OCI-LY1 (cell line): ENCODE results near the gene HPCAL1.
A peak's percentile ranks its signal among the peaks of the same experiment; 100 is the strongest.

Experiments
- H2AFZ ChIP-seq: fragments of 200-600 bp; sonication (generic), shearing (Covaris generic); 2 replicates; pipeline ENCODE4 v1.6.0; 2014; ENCODE audit warnings: antibody characterized with exemption, mild to moderate bottlenecking, low read length
- H3F3A ChIP-seq: fragments of 200-600 bp; sonication (generic), shearing (Covaris generic); 2 replicates; pipeline ENCODE4 v1.6.0; 2014; ENCODE audit warnings: mild to moderate bottlenecking, antibody characterized with exemption, low read length, moderate library complexity; ENCODE audit not compliant: insufficient read depth
- H3K27ac ChIP-seq: fragments of 200-600 bp; sonication (generic); 2 replicates; pipeline ENCODE4 v1.5.1; 2014; ENCODE audit warnings: low read length, mixed run types, mild to moderate bottlenecking, low read depth; ENCODE audit not compliant: poor library complexity, severe bottlenecking
- H3K27me3 ChIP-seq: fragments of 200-600 bp; sonication (generic); 2 replicates; pipeline ENCODE4 v1.6.0; 2014; ENCODE audit warnings: antibody characterized with exemption, mild to moderate bottlenecking, low read length, moderate library complexity; ENCODE audit not compliant: insufficient read depth
- H3K36me3 ChIP-seq: fragments of 200-600 bp; sonication (generic); 2 replicates; pipeline ENCODE4 v1.6.1; 2014; ENCODE audit warnings: mild to moderate bottlenecking, antibody characterized with exemption, low read length, moderate library complexity, mixed read lengths; ENCODE audit not compliant: insufficient read depth
- H3K4me1 ChIP-seq: fragments of 200-600 bp; sonication (generic); 2 replicates; pipeline ENCODE4 v1.5.1; 2014; ENCODE audit warnings: mild to moderate bottlenecking, low read length, moderate library complexity; ENCODE audit not compliant: insufficient read depth, severe bottlenecking
- H3K4me2 ChIP-seq: fragments of 200-600 bp; sonication (generic), shearing (Covaris generic); 2 replicates; pipeline ENCODE4 v1.6.1; 2014; ENCODE audit warnings: low read length
- H3K4me3 ChIP-seq: fragments of 200-600 bp; sonication (generic); 2 replicates; pipeline ENCODE4 v1.5.1; 2014; ENCODE audit warnings: low read length, low read depth, mild to moderate bottlenecking, mixed read lengths; ENCODE audit not compliant: poor library complexity, severe bottlenecking
- H3K79me2 ChIP-seq: fragments of 200-600 bp; shearing (Covaris generic); 2 replicates; pipeline ENCODE4 v1.6.1; 2016; ENCODE audit warnings: mixed run types, low read length, mixed read lengths; ENCODE audit not compliant: insufficient read depth
- H3K9ac ChIP-seq: fragments of 200-600 bp; sonication (generic), shearing (Covaris generic); 2 replicates; pipeline ENCODE4 v1.6.1; 2014; ENCODE audit warnings: mild to moderate bottlenecking, low read length, mixed read lengths
- H3K9me2 ChIP-seq: fragments of 200-600 bp; sonication (generic), shearing (Covaris generic); 2 replicates; pipeline ENCODE4 v1.6.1; 2014; ENCODE audit warnings: low read depth, mild to moderate bottlenecking, low read length, mixed read lengths
- H3K9me3 ChIP-seq: fragments of 200-600 bp; shearing (Covaris generic); 2 replicates; pipeline ENCODE4 v1.6.1; 2014; ENCODE audit warnings: low read length, mixed read lengths
- H4K20me1 ChIP-seq: fragments of 200-600 bp; sonication (generic), shearing (Covaris generic); 2 replicates; pipeline ENCODE4 v1.6.0; 2016; ENCODE audit warnings: mild to moderate bottlenecking, low read length; ENCODE audit not compliant: insufficient read depth
- EZH2 ChIP-seq: fragments of 200-600 bp; sonication (generic), shearing (Covaris generic); IDR thresholded peaks from 2 replicates; pipeline ENCODE4 v1.8.0; 2017; ENCODE audit warnings: borderline replicate concordance, mixed run types, mild to moderate bottlenecking, antibody characterized with exemption, low read length, moderate library complexity, mixed read lengths
- TF ChIP-seq, protein P1 (sequence below): fragments of 200-600 bp; sonication (generic), shearing (Covaris generic); IDR thresholded peaks from 2 replicates; pipeline ENCODE4 v1.5.1; 2017; ENCODE audit warnings: mild to moderate bottlenecking, antibody characterized with exemption, low read length, moderate library complexity, mixed read lengths

Gene HPCAL1

DNA sequence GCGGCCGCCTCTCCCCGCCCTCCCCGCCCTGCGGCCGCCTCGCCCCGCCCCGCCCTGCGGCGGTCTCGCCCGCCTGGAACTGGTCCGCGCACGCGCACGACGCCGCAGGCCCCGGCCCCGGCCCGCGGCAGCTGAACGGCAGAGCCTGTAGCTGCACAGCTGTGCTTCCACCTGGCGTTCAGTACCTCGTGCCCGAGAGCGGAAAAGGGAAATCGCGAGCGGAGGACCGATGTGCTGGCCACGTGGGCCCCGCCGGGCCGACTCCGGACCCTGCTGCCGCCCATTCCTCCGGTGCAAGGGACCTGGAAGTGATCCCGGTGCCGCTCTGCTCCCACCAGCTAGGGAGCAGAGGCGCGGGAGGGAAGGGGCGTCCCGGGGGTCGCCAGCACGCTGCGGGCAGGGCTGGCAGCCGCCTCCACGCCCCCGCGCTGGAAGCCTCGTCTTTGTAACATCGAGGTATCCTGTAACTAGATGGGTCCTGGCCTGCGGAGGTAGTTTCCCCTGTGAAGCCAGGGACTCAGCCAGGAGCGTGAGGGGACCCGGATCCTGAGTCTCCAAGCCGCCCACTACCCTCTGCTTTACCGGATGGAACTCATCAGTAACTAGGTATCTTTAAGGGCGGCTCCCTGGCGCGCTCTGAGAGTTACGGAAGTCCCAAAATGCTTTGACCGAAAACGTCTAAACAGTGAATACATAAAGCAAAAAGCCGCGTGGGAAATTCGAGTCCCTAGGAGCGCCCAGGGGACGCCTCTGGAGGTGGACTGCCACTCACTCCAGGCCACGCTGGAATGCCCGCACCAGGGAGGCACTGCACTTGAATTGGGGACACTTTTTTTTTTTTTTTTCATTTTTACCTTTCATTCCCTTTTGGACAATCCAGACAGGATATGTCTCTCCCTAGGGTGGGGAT is 146.1 kb downstream of the HPCAL1 start:
- peaks cover 32% of the 10 kb centered on the region for H3K79me2 ChIP-seq
- H3F3A ChIP-seq: 0 out of 2 replicates have a peak, but pooled peaks cover 6% of the 10 kb centered on the region
- peaks cover 31% of the 10 kb centered on the region for H3K36me3 ChIP-seq
- peak overlapping the region; percentile 72 for H3K4me3 ChIP-seq
- peaks cover 31% of the 10 kb centered on the region for H3K4me1 ChIP-seq
- no peaks in the 10 kb centered on the region for H3K9me2 ChIP-seq
- TF ChIP-seq EZH2: no peak
- TF ChIP-seq, protein P1, sequence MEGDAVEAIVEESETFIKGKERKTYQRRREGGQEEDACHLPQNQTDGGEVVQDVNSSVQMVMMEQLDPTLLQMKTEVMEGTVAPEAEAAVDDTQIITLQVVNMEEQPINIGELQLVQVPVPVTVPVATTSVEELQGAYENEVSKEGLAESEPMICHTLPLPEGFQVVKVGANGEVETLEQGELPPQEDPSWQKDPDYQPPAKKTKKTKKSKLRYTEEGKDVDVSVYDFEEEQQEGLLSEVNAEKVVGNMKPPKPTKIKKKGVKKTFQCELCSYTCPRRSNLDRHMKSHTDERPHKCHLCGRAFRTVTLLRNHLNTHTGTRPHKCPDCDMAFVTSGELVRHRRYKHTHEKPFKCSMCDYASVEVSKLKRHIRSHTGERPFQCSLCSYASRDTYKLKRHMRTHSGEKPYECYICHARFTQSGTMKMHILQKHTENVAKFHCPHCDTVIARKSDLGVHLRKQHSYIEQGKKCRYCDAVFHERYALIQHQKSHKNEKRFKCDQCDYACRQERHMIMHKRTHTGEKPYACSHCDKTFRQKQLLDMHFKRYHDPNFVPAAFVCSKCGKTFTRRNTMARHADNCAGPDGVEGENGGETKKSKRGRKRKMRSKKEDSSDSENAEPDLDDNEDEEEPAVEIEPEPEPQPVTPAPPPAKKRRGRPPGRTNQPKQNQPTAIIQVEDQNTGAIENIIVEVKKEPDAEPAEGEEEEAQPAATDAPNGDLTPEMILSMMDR: no peak; the same call in 1 of the 2 replicates
- H3K9ac ChIP-seq: peak overlapping the region; percentile 80
- no peak overlapping the region for H2AFZ ChIP-seq
- H3K9me3 ChIP-seq: no peaks in the 10 kb centered on the region
- 0 out of 2 replicates have a peak, but pooled peaks cover 3% of the 10 kb centered on the region for H4K20me1 ChIP-seq
- H3K27me3 ChIP-seq: no peaks in the 10 kb centered on the region
- H3K27ac ChIP-seq: peak overlapping the region; percentile 14
- H3K4me2 ChIP-seq: peak overlapping the region; percentile 89

DNA sequence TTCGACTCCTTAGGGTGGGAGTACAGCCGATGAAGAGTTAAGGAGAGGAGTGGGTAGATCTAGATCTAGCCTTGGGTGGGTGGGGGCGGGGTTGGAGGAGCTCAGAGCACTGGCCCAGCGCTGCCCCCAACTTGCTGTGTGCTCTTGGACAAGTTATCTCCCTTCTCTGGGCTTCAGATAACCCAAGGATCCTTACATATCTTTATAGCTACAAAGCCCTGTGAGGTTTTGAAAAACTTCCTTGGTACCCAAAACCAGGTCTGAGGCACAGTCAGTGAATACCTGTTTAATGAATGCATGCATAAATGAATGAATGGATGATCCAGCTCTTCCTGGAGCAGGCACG is 146.8 kb downstream of the HPCAL1 start:
- Histone ChIP-seq H3K36me3 (peaks cover 24% of the 10 kb centered on the region), H3K4me1 (peaks cover 31% of the 10 kb centered on the region), H3K79me2 (peaks cover 32% of the 10 kb centered on the region), H2AFZ (no peak overlapping the region), H3K9me3 (no peaks in the 10 kb centered on the region), H3K4me3 (peak overlapping the region; percentile 72), H3K27ac (no peak overlapping the region), H3K4me2 (peak overlapping the region; percentile 89), H4K20me1 (0 out of 2 replicates have a peak, but pooled peaks cover 3% of the 10 kb centered on the region), H3F3A (0 out of 2 replicates have a peak, but pooled peaks cover 3% of the 10 kb centered on the region), H3K9ac (peak overlapping the region; percentile 80), H3K9me2 (no peaks in the 10 kb centered on the region), H3K27me3 (peaks cover 3% of the 10 kb centered on the region; the same call in 1 of the 2 replicates)
- TF ChIP-seq, protein P1: no peak
- TF ChIP-seq EZH2: no peak

DNA sequence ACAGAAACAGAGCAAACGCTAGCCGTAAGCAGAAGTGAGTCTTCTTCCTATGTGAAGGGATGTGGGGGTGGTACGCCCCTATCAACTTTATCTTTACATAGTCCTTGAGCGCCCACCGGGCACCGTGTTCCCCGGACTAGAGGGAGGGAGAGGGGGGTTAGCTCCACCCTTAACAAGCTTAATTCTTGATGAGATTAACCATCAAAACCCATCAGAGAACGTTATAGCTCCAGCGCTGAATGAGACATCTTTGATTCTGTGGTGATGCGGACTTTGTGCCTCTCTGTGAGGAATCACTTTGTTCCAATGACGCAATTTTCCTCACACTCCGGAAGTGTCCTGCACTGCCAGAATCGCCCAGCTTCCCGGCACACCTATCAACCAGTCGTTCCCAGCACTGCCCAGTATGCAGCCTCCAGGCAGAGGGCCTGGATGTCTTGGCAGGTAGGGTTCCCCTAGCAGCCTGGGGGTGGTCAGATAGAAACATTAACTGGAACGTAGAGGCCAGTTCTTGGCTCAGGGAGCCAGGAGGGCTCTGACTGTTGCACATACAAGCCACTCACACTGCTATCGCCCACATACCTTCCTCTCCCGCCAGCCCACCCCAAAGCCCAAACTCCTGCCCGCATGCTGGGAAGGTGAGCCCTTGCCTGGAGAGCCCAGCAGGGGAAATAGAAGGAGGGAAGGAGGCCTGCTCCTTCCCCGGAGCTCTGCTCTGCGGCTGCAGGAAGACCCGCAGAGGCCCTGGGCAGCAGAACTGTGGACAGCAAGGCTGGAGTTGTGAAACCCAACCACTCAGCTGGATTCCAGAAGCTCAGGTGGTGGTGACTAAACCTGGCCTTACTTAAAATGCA is 147.4 kb downstream of the HPCAL1 start:
- TF ChIP-seq EZH2: no peak
- TF ChIP-seq, protein P1: no peak
- Histone ChIP-seq H3K4me3 (peak overlapping the region; percentile 72), H3K4me1 (peaks cover 26% of the 10 kb centered on the region), H3K79me2 (peaks cover 26% of the 10 kb centered on the region), H3K36me3 (peaks cover 18% of the 10 kb centered on the region), H3K9me2 (no peaks in the 10 kb centered on the region), H3K27ac (no peak overlapping the region), H3K9me3 (no peaks in the 10 kb centered on the region), H3K27me3 (peaks cover 7% of the 10 kb centered on the region; the same call in 1 of the 2 replicates), H2AFZ (no peak overlapping the region), H4K20me1 (0 out of 2 replicates have a peak, but pooled peaks cover 3% of the 10 kb centered on the region), H3K9ac (no peak overlapping the region), H3F3A (no peaks in the 10 kb centered on the region), H3K4me2 (peak overlapping the region; percentile 89)
